Activated T-helper 2 cell treated with anti-CD3 and anti-CD28 coated beads, Interferon-gamma antibody, Interleukin-2, Interleukin-4, amounts not matched to agents 10 μg/mL and 5 μg/mL and 100 μg/mL, durations not matched to agents 14 hours and 24 hours and 36 hours (primary cell): ENCODE data around the gene ZBTB49. TPM values are rescaled to one million over a fixed set of nuclear protein-coding genes. Genes with fewer than 3 reads are reported as not detected.

Experiments used
- DNase-seq: peaks from one replicate; pipeline ENCODE4 v3.0.0; 2021; ENCODE audit warnings: low spot score
- H3K27ac Mint-ChIP-seq: one replicate; pipeline ENCODE4 v1.8.0; 2021; ENCODE audit warnings: mixed read lengths
- H3K27me3 Mint-ChIP-seq: one replicate; pipeline ENCODE4 v1.8.0; 2021; ENCODE audit warnings: low read depth, mixed read lengths
- H3K36me3 Mint-ChIP-seq: one replicate; pipeline ENCODE4 v1.8.0; 2021; ENCODE audit warnings: low read depth, mixed read lengths
- H3K4me1 Mint-ChIP-seq: one replicate; pipeline ENCODE4 v1.8.0; 2021; ENCODE audit warnings: low read depth, mixed read lengths
- H3K4me3 Mint-ChIP-seq: one replicate; pipeline ENCODE4 v1.8.0; 2021; ENCODE audit warnings: low read depth, mild to moderate bottlenecking, moderate library complexity, mixed read lengths
- H3K9me3 Mint-ChIP-seq: one replicate; pipeline ENCODE4 v1.8.0; 2021; ENCODE audit warnings: mixed read lengths
- intact Hi-C: fragments of 100-400 bp; cut with micrococcal nuclease; formaldehyde crosslinking; loops from one replicate; pipeline ENCODE4 v1.15.1; 2023
- total RNA-seq: library from RNA; stranded (reverse); gene quantifications from 2 replicates; pipeline ENCODE4 v1.2.3, GENCODE V29; 2022

ZBTB49 gene
- total RNA-seq, 1 donor from 2014 or later = 6.7 TPM

GRCh38 chr4:4356106-4357041 is 66.3 kb downstream of the ZBTB49 start:
- DNase-seq = no peak
- no peak overlapping the region for H3K4me3 Mint-ChIP-seq
- no peak overlapping the region for H3K27ac Mint-ChIP-seq
- no peaks in the 10 kb centered on the region for H3K36me3 Mint-ChIP-seq
- no peaks in the 10 kb centered on the region for H3K9me3 Mint-ChIP-seq
- intact Hi-C loops = no loop called here
- peaks cover 6% of the 10 kb centered on the region for H3K27me3 Mint-ChIP-seq
- no peaks in the 10 kb centered on the region for H3K4me1 Mint-ChIP-seq

- intact Hi-C loops = no loop called here
- H3K4me3 Mint-ChIP-seq = no peak overlapping the region
- no peaks in the 10 kb centered on the region for H3K9me3 Mint-ChIP-seq
- no peaks in the 10 kb centered on the region for H3K4me1 Mint-ChIP-seq
- no peaks in the 10 kb centered on the region for H3K36me3 Mint-ChIP-seq
- H3K27me3 Mint-ChIP-seq = peaks cover 6% of the 10 kb centered on the region
- no peak for DNase-seq
- H3K27ac Mint-ChIP-seq = no peak overlapping the region
Measured at GRCh38 chr4:4358093-4358854, 68.2 kb downstream of the ZBTB49 start.

DNA sequence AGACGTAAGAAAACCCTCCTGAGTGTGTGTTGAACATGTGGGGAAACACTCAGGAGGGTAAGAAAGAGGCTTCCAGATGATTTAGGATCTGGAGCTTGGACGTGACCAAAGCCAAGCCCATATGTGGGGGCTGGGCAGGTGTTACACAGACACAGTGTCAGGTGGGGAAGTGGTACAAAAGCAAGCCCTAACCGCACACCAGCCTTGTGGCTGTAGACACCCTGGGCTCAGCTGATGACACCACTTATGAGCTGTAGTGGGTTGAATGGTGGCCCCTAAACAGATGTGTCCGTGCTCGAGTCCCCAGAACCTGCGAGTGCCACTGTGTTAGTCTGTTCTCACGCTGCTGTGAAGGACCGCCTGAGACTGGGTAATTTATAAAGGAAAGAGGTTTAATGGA is 71.8 kb downstream of the ZBTB49 start:
- peaks cover 6% of the 10 kb centered on the region for H3K27me3 Mint-ChIP-seq
- H3K27ac Mint-ChIP-seq = no peak overlapping the region
- H3K4me3 Mint-ChIP-seq = no peak overlapping the region
- intact Hi-C loops = no loop called here
- no peaks in the 10 kb centered on the region for H3K36me3 Mint-ChIP-seq
- DNase-seq = no peak
- H3K9me3 Mint-ChIP-seq = peaks cover 8% of the 10 kb centered on the region
- H3K4me1 Mint-ChIP-seq = no peaks in the 10 kb centered on the region

DNA sequence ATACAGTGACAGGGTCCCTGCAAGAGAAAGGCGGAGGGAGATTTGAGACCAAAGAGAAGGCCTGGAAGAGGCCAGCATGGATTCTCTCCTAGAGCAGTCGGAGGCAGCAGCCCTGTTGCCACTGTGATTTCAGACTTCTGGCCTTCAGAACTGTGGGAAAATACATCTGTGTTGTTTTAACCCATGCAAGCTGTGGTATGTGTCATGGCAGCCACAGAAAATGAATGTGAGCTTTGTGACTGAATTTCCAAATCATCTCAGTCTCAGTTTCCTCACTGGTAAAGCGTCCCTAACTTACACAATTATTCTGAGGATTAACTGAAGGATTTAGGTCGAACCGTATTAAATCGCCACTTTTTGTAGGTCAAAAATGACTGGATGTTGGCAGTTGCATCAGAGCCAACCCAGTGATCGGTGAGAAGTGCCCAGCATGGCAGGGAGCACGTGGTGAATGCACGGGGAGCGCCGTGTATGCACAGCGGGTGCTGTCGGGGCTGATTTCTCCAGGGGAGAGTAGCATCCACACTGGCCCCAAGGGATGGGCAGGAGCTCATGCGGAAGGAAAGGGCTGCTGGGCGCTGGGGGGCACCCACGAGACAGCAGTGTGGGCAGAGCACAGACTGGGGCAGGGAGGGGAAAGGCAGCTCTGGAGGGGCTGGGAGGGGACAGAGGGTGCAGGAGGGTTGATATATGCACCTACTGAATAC is 73.1 kb downstream of the ZBTB49 start:
- no peak overlapping the region for H3K4me3 Mint-ChIP-seq
- intact Hi-C loops = no loop called here

DNA sequence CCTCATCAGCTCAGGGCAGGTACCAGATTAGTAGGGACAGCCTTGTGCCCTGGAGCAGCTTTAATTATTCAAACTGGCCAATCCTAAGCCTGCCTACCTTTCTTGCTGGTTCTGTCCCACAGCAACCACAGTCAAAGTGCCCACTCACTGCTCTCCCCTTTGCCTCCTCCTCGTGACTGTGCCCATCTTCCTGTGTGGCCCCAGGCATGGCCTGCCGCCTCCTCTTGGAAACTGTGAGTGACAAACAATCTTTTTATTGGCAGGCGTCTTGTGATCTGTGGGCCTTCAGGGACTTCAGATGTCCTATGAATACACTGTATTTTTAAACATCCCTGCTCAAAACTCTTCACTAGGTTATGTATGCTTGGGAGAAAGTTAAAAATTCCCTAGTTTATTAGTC is 74.0 kb downstream of the ZBTB49 start:
- Mint-ChIP-seq H3K4me1 (no peaks in the 10 kb centered on the region), H3K4me3 (no peak overlapping the region), H3K27me3 (no peaks in the 10 kb centered on the region), H3K27ac (no peak overlapping the region), H3K9me3 (peaks cover 8% of the 10 kb centered on the region), H3K36me3 (no peaks in the 10 kb centered on the region)
- intact Hi-C loops = no loop called here
- no peak for DNase-seq

More for the DNA sequence above, 73.1 kb downstream of the ZBTB49 start:
- DNase-seq = no peak
- Mint-ChIP-seq H3K36me3 (no peaks in the 10 kb centered on the region), H3K27me3 (peaks cover 1% of the 10 kb centered on the region), H3K27ac (no peak overlapping the region), H3K9me3 (peaks cover 8% of the 10 kb centered on the region), H3K4me1 (no peaks in the 10 kb centered on the region)

- H3K27ac Mint-ChIP-seq = no peak overlapping the region
- H3K36me3 Mint-ChIP-seq = no peaks in the 10 kb centered on the region
- DNase-seq = no peak
- intact Hi-C loops = no loop called here
- H3K27me3 Mint-ChIP-seq = no peaks in the 10 kb centered on the region
- H3K4me1 Mint-ChIP-seq = no peaks in the 10 kb centered on the region
- H3K9me3 Mint-ChIP-seq = peaks cover 8% of the 10 kb centered on the region
- no peak overlapping the region for H3K4me3 Mint-ChIP-seq
Measured at GRCh38 chr4:4364486-4365208, 74.6 kb downstream of the ZBTB49 start.

DNA sequence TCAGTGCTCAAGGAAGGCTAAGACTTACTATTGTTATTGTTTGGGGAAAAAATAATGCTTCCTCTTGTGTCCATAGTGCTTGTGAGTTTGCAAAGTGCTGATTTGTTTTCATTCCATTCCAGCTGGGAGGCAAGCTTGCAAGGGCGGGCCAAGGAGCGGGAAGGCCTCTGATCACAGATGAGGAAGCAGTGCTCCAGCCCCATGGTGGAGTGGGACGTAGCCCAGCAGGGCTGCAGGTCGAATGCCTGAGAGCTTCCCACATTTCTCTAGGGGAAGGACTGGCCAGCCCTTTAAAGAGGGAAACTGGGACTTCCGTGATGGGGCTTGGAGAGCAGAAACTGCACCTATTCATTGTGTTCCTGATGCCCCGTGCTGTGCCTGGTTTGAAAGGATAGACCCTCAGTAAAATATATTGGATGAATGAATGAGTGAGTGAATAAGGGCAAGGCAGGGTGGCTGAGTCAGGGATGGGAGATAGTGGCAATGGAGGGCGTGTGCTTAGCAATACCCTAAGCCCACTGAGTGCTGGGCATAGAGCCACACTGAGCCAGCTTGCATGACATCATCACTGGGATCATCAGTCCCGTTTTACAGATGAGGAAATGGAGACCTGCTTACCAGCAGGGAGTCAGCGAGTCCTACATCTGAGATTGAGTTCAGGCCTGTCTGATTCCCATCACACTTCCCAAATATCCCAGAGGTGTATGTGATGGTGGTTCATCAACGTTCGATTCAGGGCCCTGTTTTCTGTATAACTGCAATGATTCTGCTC is 78.9 kb downstream of the ZBTB49 start:
- Mint-ChIP-seq H3K4me3 (no peak overlapping the region), H3K4me1 (no peaks in the 10 kb centered on the region), H3K9me3 (peaks cover 8% of the 10 kb centered on the region), H3K27ac (no peak overlapping the region), H3K27me3 (no peaks in the 10 kb centered on the region), H3K36me3 (no peaks in the 10 kb centered on the region)
- DNase-seq = no peak
- intact Hi-C loops = no loop called here

Other genes with a start within 250 kb of the ZBTB49 start
- not detected in 2 replicates for gene OTOP1, start 63.3 kb upstream of the ZBTB49 start, total RNA-seq
- gene TMEM128, start 42.0 kb upstream of the ZBTB49 start, total RNA-seq = 17.6 and 18.5 TPM in 2 replicates
- 61.6 and 61.7 TPM in 2 replicates for gene LYAR, start 97 bp upstream of the ZBTB49 start, total RNA-seq
- not detected in 2 replicates for gene NSG1, start 96.9 kb downstream of the ZBTB49 start, total RNA-seq